ENCODE results near the gene HIVEP2. TPM values are rescaled to one million over a fixed set of nuclear protein-coding genes. Genes with fewer than 3 reads are reported as not detected.
A peak's percentile ranks its signal among the peaks of the same experiment; 100 is the strongest.

Gene HIVEP2
- total RNA-seq, 2 experiments from 2014 or later = 48.4 to 48.6 TPM

DNA sequence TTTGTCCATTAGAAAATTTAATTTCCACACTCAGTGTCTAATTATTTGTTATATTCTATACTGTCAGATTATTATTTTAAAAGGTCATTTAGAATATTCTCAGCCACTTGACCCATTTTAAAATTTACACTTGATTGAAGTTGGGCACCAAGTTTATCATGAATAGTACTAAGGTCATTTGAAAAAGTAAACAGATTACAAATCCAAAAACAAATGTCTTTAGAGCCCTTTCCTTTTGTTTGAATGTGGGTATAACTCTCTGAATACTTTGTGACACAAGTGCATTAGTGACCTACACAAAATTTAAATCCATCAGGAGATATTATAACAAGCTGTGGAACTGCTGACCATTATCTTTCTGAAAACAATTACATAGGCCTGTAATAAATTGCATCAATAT, 11.3 kb downstream of the HIVEP2 start:
- Histone ChIP-seq H3K4me3 (ENCODE audit: low read length) (no peak overlapping the region), H3K9me3 (ENCODE audit: control insufficient read depth in 1 of 2, insufficient read depth in 1 of 2, low read length in 2 of 2) (no peaks in the 10 kb centered on the region), H3K27ac (ENCODE audit: low read depth in 1 of 2, low read length in 2 of 2) (no peak overlapping the region), H3K4me1 (ENCODE audit: insufficient read depth, low read length) (peaks cover 38% of the 10 kb centered on the region), H3K27me3 (ENCODE audit: control insufficient read depth in 1 of 2, insufficient read depth in 2 of 2, low read length in 2 of 2) (no peaks in the 10 kb centered on the region), H3K36me3 (ENCODE audit: insufficient read depth, low read length) (peaks cover 7% of the 10 kb centered on the region)
- no peaks in the 10 kb centered on the region for H3K27me3 Mint-ChIP-seq
- peak overlapping the region; percentile 87 for H3K4me3 Mint-ChIP-seq
- peak overlapping the region; percentile 95 for H3K27ac Mint-ChIP-seq
- peaks cover 91% of the 10 kb centered on the region for H3K4me1 Mint-ChIP-seq (ENCODE audit: low read depth)
- H3K36me3 Mint-ChIP-seq (ENCODE audit: low read depth) = peaks cover 50% of the 10 kb centered on the region
- DNase-seq = no peak
- TF ChIP-seq, protein P1, sequence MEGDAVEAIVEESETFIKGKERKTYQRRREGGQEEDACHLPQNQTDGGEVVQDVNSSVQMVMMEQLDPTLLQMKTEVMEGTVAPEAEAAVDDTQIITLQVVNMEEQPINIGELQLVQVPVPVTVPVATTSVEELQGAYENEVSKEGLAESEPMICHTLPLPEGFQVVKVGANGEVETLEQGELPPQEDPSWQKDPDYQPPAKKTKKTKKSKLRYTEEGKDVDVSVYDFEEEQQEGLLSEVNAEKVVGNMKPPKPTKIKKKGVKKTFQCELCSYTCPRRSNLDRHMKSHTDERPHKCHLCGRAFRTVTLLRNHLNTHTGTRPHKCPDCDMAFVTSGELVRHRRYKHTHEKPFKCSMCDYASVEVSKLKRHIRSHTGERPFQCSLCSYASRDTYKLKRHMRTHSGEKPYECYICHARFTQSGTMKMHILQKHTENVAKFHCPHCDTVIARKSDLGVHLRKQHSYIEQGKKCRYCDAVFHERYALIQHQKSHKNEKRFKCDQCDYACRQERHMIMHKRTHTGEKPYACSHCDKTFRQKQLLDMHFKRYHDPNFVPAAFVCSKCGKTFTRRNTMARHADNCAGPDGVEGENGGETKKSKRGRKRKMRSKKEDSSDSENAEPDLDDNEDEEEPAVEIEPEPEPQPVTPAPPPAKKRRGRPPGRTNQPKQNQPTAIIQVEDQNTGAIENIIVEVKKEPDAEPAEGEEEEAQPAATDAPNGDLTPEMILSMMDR (IDR thresholded peaks at IDR 0.05) = no peak
- intact Hi-C loops (cut with DNase I, micrococcal nuclease) = no loop called here
- ChIA-PET POLR2A (interaction anchor here (1.0 to 2.9 kb wide), 4 partner anchors 10 to 32 kb away, joined by 4 to 32 read pairs (median 10); partner anchors contain the start of gene HIVEP2), CTCF (interaction anchor here (1.0 kb wide), 2 partner anchors 9 to 39 kb away, joined by 3 to 5 read pairs; no protein-coding TSS in a partner anchor)
- no peaks in the 10 kb centered on the region for H3K9me3 Mint-ChIP-seq
- no peak for ATAC-seq (ENCODE audit: poor library complexity)

DNA sequence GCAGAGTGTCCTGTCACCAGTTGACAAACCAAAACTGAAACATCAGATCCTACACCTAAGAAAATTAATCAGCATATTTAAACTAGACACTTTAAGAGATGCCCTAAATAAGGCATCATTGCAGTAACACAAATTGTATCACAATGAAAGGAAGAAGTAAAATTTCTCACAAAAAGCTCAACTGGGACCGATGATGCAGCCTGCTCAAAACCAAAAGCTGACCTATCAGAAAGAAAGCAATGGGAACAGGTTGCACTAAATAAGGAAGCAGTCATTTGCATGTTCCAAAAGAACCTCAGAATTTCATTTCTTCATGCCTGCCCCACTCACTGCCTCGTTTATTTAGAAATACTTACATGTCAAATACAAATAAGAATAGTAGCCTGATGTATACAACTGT, 12.1 kb downstream of the HIVEP2 start:
- H3K9me3 ChIP-seq (ENCODE audit: control insufficient read depth in 1 of 2, insufficient read depth in 1 of 2, low read length in 2 of 2) = no peaks in the 10 kb centered on the region
- Mint-ChIP-seq H3K4me1 (ENCODE audit: low read depth) (peaks cover 85% of the 10 kb centered on the region), H3K27ac (peak overlapping the region; percentile 95), H3K4me3 (peak overlapping the region; percentile 79), H3K27me3 (no peaks in the 10 kb centered on the region), H3K9me3 (no peaks in the 10 kb centered on the region), H3K36me3 (ENCODE audit: low read depth) (peaks cover 48% of the 10 kb centered on the region)
- ChIA-PET POLR2A (interaction anchor here (1.0 to 8.6 kb wide), 4 partner anchors 9 to 31 kb away, joined by 4 to 382 read pairs (median 8); partner anchors contain the start of gene HIVEP2), CTCF (interaction anchor here (1.0 kb wide), 3 partner anchors 10 to 55 kb away, joined by 3 to 5 read pairs (median 3); no protein-coding TSS in a partner anchor)
- DNase-seq = peak in 1 of 14 experiments; percentile 58
- peaks cover 7% of the 10 kb centered on the region for H3K36me3 ChIP-seq (ENCODE audit: insufficient read depth, low read length)
- peak; percentile 9 for ATAC-seq (ENCODE audit: poor library complexity)
- no peaks in the 10 kb centered on the region for H3K27me3 ChIP-seq (ENCODE audit: control insufficient read depth in 1 of 2, insufficient read depth in 2 of 2, low read length in 2 of 2)
- H3K4me1 ChIP-seq (ENCODE audit: insufficient read depth, low read length) = peaks cover 37% of the 10 kb centered on the region
- peak overlapping the region in 1 of 2 donors; percentile 44 for H3K27ac ChIP-seq (ENCODE audit: low read depth in 1 of 2, low read length in 2 of 2)
- TF ChIP-seq, protein P1 (IDR thresholded peaks at IDR 0.05) = no peak
- H3K4me3 ChIP-seq (ENCODE audit: low read length) = peak overlapping the region; percentile 24
- intact Hi-C loops (cut with DNase I, micrococcal nuclease) = no loop called here

DNA sequence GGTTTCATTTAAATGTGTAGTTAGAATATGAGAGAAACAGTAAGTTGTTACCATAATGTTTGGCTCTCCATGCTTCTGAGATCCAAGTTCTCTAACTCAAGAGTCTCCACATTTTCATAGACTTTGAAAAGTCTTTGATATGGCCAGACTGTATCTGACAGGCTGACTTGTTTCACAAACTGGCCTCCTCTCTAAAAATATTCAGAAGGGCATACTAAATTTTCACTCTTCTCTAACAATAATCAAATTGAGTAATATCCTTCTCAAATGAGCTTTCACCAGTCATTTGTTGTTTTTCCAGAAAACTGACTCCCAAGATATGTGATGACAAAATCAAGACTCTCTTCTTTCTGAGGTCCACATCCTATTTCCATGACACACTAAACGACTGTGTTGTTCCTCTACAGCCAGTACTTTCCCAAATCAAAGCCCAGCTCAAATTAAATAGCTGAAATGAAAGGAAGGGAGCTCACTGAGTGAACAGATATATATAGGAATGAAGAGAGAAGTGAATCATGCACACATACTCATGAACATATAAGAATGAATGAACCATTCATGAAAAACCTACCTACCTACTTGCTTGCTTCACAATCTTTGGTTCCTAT, 15.1 kb downstream of the HIVEP2 start:
- ChIA-PET CTCF (interaction anchor here (1.5 kb wide), 1 partner anchor 20 kb away, joined by 6 read pairs; no protein-coding TSS in a partner anchor), POLR2A (interaction anchor here (1.1 to 8.6 kb wide), 6 partner anchors 12 to 91 kb away, joined by 3 to 382 read pairs (median 50); partner anchors contain the start of gene HIVEP2)
- peak overlapping the region; percentile 25 to 97 for H3K27ac ChIP-seq (ENCODE audit: low read depth in 1 of 2, low read length in 2 of 2)
- intact Hi-C loops (cut with DNase I, micrococcal nuclease) = loop anchor here (2.0 to 5.0 kb wide), 3 partner anchors 15 to 88 kb away; partner anchors contain the start of gene HIVEP2 (in 1 of the 2)
- no peak overlapping the region for H3K4me3 ChIP-seq (ENCODE audit: low read length)
- Mint-ChIP-seq H3K4me3 (peak overlapping the region; percentile 95), H3K4me1 (ENCODE audit: low read depth) (peaks cover 80% of the 10 kb centered on the region), H3K27ac (peak overlapping the region; percentile 95), H3K36me3 (ENCODE audit: low read depth) (peaks cover 46% of the 10 kb centered on the region), H3K9me3 (no peaks in the 10 kb centered on the region), H3K27me3 (no peaks in the 10 kb centered on the region)
- peaks cover 15% of the 10 kb centered on the region for H3K4me1 ChIP-seq (ENCODE audit: insufficient read depth, low read length)
- H3K27me3 ChIP-seq (ENCODE audit: control insufficient read depth in 1 of 2, insufficient read depth in 2 of 2, low read length in 2 of 2) = no peaks in the 10 kb centered on the region
- H3K9me3 ChIP-seq (ENCODE audit: control insufficient read depth in 1 of 2, insufficient read depth in 1 of 2, low read length in 2 of 2) = no peaks in the 10 kb centered on the region
- TF ChIP-seq, protein P1 (IDR thresholded peaks at IDR 0.05) = no peak
- DNase-seq = no peak
- peaks cover 5% of the 10 kb centered on the region for H3K36me3 ChIP-seq (ENCODE audit: insufficient read depth, low read length)
- ATAC-seq (ENCODE audit: poor library complexity) = no peak
